ENCODE data around the gene INPP4B.

GRCh38 chr4:142041788-142042187, 804.3 kb downstream of the INPP4B start:
- TF ChIP-seq EZH2phosphoT487 (IDR thresholded peaks at IDR 0.05; ENCODE audit: borderline replicate concordance, low read depth, low read length) (no peak), CTCF (conservative IDR thresholded peaks at IDR 0.05; ENCODE audit: low read length) (no peak)
